ENCODE measurements around the gene GABRG3.

GABRG3 gene

GRCh38 chr15:27541581-27541980 is 570.6 kb downstream of the GABRG3 start:
- no peak for DNase-seq (ENCODE audit: extremely low read depth in 1 of 2, low read depth in 1 of 2)

GRCh38 chr15:27545494-27546255 is 574.7 kb downstream of the GABRG3 start:
- DNase-seq (ENCODE audit: extremely low read depth in 1 of 2, low read depth in 1 of 2) = no peak

GRCh38 chr15:27549746-27550145 is 578.8 kb downstream of the GABRG3 start:
- no peak for DNase-seq (ENCODE audit: extremely low read depth in 1 of 2, low read depth in 1 of 2)

GRCh38 chr15:27550635-27551034 is 579.7 kb downstream of the GABRG3 start:
- no peak for DNase-seq (ENCODE audit: extremely low read depth in 1 of 2, low read depth in 1 of 2)

- no peak for DNase-seq (ENCODE audit: extremely low read depth in 1 of 2, low read depth in 1 of 2)
Observed at GRCh38 chr15:27561816-27562215, 590.8 kb downstream of the GABRG3 start.

GRCh38 chr15:27563765-27564370 is 592.9 kb downstream of the GABRG3 start:
- DNase-seq (ENCODE audit: extremely low read depth in 1 of 2, low read depth in 1 of 2) = no peak

GRCh38 chr15:27564656-27565055 is 593.7 kb downstream of the GABRG3 start:
- no peak for DNase-seq (ENCODE audit: extremely low read depth in 1 of 2, low read depth in 1 of 2)

- no peak for DNase-seq (ENCODE audit: extremely low read depth in 1 of 2, low read depth in 1 of 2)
Observed at GRCh38 chr15:27570746-27571145, 599.8 kb downstream of the GABRG3 start.

- DNase-seq (ENCODE audit: extremely low read depth in 1 of 2, low read depth in 1 of 2) = no peak
Observed at GRCh38 chr15:27573805-27574485, 603.0 kb downstream of the GABRG3 start.

GRCh38 chr15:27574541-27575054 is 603.6 kb downstream of the GABRG3 start:
- DNase-seq (ENCODE audit: extremely low read depth in 1 of 2, low read depth in 1 of 2) = no peak

- no peak for DNase-seq (ENCODE audit: extremely low read depth in 1 of 2, low read depth in 1 of 2)
Observed at GRCh38 chr15:27575521-27575920, 604.5 kb downstream of the GABRG3 start.

GRCh38 chr15:27576576-27576975 is 605.6 kb downstream of the GABRG3 start:
- DNase-seq (ENCODE audit: extremely low read depth in 1 of 2, low read depth in 1 of 2) = no peak

GRCh38 chr15:27579738-27580137 is 608.8 kb downstream of the GABRG3 start:
- no peak for DNase-seq (ENCODE audit: extremely low read depth in 1 of 2, low read depth in 1 of 2)

- no peak for DNase-seq (ENCODE audit: extremely low read depth in 1 of 2, low read depth in 1 of 2)
Observed at GRCh38 chr15:27582726-27583410, 611.9 kb downstream of the GABRG3 start.

- DNase-seq (ENCODE audit: extremely low read depth in 1 of 2, low read depth in 1 of 2) = no peak
Observed at GRCh38 chr15:27583651-27584050, 612.7 kb downstream of the GABRG3 start.

GRCh38 chr15:27585041-27585640 is 614.2 kb downstream of the GABRG3 start:
- no peak for DNase-seq (ENCODE audit: extremely low read depth in 1 of 2, low read depth in 1 of 2)

GRCh38 chr15:27587810-27588209 is 616.8 kb downstream of the GABRG3 start:
- no peak for DNase-seq (ENCODE audit: extremely low read depth in 1 of 2, low read depth in 1 of 2)

GRCh38 chr15:27589260-27589659 is 618.3 kb downstream of the GABRG3 start:
- DNase-seq (ENCODE audit: extremely low read depth in 1 of 2, low read depth in 1 of 2) = no peak

- no peak for DNase-seq (ENCODE audit: extremely low read depth in 1 of 2, low read depth in 1 of 2)
Observed at GRCh38 chr15:27589782-27590181, 618.8 kb downstream of the GABRG3 start.

Data from stimulated activated CD8-positive, alpha-beta memory T cell treated with anti-CD3 and anti-CD28 coated beads, Interleukin-7, amount 100 ng/mL, for 48 hours (primary cell).